Activated CD8-positive, alpha-beta memory T cell treated with anti-CD3 and anti-CD28 coated beads, Interleukin-2, amount 50 U/mL, for 24 hours (primary cell): ENCODE data around the gene TSPEAR.

Source experiments
- DNase-seq: peaks from one replicate; pipeline ENCODE4 v3.0.0-alpha.2; 2020; ENCODE audit errors: extremely low read depth

The TSPEAR gene

DNA sequence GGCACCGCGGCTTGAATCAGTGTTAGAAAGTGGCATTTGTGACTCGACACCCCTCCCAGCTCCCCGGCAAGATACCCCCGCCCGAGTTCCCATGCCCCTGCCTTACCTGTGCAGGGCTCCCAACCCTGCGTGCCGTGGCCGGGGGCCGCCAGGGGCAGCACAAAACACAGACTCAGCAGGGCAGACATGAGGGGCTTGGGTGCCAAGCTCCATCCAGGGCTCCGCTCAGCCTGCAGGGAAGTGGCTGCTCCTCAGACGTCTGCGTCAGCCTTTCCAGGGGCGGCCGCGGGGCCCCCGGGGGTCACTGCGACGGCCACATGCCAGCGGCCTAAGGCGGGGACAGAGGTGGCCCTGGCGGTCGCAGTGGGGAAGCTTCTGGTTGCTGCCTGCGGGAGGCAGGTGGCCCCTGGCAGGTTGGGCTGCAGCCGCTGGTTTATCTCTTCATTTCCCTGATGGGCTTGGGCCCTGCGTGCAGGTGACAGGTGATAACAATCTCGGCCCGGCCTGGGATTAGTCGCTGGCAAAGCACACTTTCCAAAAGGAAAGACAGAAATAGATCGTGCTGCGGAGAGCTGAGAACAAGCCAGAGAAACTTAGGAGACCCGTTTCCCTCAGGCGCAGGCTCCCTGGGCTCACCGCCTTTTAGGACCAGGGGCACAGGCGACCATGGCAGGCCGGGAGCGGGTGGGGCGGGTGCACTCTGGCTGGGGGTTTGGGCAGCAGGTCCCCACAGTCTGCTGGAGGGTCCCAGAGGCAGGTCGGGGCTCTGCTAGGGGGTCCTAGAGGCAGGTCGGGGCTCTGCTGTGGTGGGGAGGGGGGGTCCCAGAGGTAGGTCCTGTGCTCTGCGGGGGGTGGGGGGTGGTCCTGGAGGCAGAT lies at the start of gene TSPEAR:
TSPEAR (minus strand) TSS at position 246 of the 876 bp plus-strand sequence; CDS start at position 188, 58 bp downstream.
- DNase-seq = no peak

DNA sequence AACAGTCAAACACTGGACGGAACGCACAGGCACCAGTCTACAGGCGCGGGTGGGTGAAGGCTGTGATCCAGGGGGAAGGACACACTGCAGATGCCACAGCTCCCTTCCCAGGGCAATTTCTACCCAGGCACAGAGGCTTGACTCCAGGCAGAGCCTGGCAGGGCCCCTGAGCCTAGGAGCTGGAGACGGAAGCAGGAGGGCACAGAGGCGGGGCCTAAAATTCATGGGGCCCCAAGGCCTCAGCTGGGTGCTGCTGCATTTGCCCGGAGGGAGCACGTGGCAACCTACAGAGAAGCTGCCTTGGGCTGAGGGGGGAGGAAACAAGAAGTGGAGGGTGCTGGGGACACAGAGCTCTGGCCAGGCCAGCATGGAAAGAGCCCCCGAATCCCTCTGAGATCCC lies 49.0 kb upstream of the TSPEAR start:
- DNase-seq = no peak

DNA sequence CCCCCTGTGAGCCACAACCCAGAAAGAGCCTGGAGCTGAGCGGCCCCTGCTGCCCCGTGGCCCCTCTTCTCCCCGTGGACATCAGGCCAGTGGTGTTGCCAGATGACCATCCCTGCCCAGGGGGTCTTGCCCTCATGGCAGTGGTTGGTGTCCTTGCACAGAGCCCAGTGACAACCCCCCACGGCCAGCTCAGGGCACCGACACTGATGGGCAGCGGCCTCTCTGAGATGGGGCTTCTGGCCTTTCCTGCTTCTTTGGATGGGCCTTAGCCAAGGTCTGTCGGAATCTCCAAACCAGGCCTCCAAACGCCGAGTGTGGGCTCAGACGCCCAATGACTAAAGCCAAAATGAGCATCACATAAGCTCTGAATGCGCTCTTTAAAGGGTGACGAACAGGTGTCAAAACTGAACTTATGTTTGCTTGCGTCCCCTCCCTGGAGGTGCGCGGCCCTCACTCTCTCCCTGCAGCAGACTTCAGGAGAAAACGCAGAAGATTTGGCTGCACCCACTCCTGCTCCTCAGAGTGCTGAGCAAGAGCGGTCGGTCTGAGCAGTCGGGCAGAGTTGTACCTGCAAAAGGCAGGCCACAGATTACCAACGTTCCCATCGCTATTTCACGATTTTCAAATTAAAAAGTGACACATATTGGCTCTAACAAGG lies 48.4 kb upstream of the TSPEAR start:
- no peak for DNase-seq

DNA sequence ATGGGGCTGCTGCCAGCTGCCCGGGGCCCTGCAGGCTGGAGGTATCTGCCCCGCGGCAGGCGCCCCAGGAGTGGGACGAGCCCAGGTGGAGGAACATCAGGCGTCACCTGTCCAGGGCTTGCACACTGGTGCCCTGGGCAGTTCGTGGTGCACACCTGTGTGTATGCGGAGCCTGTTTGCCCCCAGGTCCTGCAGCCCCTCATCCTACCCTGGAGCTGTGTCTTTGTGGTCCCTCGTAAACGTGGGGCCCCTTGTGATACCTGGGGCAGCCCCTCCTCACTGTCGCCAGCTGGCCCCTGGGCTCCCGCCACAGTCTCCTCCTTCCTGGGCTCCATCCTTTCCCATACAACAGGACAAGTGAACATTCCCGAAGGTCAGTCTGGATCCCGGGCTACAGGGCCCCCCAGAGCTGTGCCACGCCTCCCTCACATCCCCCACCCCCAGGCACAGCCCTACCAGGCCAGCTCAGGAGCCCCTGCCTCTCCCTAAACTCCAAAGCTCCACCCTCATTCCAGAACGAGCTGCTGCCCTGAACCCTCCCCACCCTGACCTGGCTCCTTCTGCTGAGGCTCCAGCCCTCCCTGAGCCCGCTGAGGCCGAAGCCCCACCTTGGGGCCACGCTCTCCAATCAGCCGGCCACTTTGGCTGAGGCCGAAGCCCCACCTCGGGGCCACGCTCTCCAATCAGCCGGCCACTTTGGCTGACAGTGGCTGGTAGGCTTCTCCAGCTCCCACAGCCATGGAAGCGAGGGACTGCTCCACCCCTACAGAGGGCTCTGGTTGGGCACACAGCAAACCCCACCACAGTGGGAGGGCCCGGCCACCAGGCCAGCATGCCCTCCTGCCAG lies 47.6 kb upstream of the TSPEAR start:
- no peak for DNase-seq

DNA sequence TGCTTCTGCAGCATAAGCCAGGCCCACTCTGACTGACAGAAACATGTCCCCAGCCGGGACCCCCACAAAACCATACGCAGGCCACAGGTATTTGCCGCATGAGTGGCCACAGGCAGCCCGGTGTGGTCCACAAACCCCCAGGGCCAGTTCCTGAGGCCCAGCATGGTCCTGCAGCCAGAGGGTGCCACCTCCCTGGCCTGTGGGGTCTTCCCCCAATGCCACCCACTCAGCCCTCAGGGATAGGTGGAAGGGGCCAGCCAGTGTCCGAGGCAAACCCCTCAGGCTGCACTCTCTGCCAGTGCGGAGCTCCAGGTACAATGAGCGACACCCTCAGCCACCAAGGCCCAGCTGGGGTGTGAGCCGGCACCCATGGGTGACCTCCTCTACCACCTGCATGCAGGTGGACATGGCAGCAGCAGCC lies 46.8 kb upstream of the TSPEAR start:
- no peak for DNase-seq

DNA sequence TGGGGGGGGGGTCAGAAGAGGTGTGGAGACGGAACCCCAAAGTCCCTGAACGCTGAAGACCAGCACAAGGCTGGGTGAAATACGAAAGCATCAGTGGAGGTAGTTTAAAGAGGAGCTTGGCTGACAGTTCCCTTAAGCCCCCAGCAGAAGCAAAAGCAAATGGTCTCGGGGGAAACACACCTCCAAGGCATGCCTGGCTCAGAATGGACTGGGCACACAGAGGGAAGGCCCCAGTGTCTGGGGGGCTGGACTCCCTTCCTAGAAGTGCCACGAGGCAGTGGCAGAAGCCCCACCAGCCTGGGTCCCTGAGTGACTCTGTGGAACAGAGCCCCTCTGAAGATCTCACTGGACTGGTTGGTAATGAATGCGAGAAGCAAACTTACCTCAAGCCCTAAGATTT lies 46.4 kb upstream of the TSPEAR start:
- no peak for DNase-seq

DNA sequence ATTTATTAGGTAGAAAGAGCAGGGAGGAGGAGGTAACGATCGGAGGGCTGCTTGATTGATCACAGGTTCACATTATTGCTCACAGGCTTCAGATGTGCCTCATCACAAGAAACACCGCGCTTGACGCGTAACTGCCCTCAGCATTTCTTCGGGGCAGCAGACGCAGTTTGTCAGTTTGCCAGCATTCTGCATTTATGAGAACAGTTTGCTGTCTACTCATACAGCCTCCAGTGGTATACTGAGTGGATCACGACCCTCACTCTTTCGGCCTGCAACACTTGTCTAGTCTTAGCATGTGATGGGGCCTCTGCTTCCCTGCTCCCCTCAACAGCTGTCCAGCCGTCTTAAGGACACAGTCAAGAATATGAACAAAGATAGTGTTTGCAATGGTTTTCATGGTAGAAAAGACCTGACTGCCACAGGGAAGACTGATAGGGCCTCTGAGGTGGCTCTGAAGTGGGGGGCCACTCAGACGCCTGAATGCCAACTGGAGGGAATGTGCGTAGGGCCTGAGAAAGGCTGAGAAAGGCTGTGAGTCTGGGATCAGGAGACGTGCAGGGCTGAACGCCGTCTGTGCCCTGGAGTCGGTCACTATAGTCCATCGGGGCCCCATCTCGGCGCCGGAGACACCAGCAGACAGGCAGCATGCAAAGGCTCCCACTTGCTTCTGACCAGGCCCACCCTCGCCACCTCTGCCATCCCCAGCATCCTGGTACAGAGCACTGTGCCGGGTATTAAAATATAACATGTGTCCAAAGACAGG lies 45.2 kb upstream of the TSPEAR start:
- DNase-seq = no peak

DNA sequence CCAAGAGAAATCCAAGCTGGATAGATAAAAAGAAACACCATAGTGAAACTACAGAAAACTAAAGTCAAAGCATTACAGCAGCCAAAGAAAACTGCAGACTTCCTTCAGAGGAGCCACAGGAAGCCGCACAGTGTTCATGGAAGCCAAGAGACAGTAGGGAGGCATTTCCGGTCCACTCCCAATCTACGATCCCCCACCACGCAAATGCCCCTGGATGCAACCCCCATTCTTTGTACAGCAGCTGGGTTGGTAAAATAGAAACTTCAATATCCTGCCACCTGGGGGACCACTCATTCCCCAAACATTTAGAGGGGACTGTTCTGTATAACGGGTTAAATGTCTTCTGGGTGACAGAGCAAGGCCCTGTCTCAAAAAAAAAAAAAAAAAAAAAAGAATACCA lies 43.9 kb upstream of the TSPEAR start:
- DNase-seq = no peak

DNA sequence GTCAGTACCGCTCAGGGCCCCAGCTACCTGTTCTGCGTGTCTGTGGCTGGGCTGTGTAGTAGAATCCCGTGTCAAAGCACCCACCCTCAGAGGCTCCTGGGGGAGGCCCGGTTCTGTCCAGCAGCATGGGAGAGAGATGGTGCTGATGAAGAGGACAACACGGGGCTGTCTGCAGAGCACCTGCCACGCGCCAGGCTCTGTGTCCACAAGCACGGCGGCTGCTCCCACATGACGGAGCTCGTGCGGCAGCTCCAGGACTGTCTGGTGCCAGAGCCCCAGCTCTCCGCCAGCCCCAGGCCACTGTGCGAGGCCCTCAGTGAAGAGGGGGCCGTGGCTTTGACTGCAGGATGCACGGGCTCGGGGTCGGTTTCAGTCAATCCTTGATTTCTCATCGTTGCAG lies 42.0 kb upstream of the TSPEAR start:
- DNase-seq = no peak

DNA sequence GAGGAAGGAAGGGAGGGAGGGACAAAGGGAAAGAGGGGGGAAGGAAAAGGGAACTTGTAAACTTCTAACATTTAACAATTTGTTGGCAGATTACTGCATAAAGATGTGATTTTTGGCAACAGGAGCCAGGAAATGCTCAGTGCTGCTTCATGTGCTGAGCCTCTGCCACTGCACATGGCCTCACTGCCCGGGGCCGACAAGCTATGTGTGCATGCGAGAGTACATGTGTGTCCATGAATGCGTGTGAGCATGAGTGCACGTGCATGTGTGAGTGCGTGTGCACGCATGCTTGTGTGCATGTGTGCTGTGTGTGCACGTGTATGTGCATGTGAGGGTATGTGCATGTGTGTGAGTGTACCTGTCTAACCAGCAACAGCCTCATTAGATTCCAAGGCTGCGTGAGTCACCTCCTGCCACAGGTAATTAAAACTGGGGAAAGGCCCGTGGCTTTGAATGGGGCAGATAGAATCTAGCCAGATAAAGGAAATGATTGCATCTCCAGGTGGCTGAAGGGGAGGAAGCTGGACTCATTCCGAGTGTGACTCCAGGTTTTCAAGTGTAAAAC lies 41.4 kb upstream of the TSPEAR start:
- DNase-seq = no peak

DNA sequence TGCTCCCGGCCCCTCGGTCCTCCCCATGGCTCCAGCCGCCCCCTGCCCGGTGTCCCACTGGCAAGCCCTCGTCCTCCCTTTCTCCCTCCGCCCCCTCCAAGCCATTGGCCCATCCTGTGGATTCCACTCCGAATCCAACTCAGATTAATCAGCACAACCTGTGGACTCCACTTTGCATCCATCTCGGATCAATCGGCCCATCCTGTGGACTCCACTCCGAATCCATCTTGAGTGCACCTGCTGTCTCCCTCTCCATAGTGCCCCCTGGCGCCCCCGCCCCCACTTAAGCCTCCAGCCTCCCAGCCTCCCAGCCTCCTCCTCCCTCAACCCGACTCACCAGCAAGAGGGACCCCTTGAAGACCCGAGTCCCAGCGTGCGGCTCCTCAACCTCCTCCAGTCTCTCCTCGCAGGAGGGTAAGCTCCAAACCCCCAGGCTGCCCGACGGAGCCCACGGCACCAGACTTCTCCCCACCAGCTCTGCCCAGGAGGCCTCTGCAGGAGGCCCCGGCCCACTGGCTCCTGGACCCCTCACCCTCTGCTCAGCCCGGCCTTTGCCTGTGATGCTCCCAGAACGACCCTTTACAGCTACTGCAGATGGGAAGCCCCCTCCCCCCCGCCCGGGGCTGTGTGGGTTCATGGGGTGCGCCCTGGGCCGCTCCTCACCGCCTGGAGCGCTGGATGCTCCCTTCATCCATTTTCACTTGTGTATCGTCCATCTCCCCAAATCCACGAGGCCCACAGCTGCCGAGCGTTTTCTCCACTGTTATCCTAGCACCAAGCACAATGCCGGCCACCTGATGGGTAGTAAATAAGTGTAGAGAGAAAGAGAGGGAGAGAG lies 40.6 kb upstream of the TSPEAR start:
- DNase-seq = no peak

DNA sequence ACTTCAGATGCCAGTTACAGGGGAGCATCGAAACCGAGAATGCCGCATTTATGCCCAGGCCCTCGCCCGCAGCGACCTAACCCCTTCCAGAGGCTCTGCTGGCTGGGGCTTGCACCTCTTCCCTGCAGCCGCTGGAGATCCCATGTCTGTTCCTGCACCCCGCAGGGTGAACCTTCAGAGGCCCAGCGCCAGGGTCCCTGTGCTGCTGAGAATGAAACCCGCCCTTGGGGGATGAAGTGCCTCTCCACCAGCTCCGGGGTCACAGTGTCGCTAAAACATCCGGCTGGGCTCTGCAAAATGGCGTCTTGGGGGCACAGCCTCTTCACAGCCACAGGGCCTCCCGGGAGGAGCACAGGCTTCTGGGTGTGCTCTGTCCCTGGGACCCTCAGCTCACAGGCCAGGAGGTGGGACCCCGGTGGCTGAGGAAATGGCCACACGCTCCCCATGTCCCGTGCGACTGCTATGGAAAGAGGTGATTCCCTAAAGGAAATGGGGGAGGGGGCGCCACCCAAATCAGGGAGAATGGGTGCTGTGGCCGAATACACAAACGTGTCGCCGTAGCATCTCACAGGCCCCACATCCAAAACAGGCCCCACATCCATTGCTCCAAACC lies 39.9 kb upstream of the TSPEAR start:
- DNase-seq = no peak

DNA sequence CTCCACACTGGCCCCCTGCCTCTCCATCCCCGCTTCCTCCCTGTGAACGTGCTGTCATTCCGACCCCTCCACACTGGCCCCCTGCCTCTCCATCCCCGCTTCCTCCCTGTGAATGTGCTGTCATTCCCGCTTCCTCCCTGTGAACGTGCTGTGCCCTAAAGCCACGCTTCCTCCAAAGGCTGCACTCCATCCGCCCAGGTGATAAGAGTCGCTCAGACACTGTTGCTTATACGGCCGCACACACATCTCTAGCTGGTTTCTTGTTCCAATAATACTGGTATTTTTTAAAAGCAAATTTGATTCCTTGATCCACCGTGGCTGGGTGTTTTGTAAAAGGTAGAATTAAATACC lies 39.3 kb upstream of the TSPEAR start:
- DNase-seq = no peak

DNA sequence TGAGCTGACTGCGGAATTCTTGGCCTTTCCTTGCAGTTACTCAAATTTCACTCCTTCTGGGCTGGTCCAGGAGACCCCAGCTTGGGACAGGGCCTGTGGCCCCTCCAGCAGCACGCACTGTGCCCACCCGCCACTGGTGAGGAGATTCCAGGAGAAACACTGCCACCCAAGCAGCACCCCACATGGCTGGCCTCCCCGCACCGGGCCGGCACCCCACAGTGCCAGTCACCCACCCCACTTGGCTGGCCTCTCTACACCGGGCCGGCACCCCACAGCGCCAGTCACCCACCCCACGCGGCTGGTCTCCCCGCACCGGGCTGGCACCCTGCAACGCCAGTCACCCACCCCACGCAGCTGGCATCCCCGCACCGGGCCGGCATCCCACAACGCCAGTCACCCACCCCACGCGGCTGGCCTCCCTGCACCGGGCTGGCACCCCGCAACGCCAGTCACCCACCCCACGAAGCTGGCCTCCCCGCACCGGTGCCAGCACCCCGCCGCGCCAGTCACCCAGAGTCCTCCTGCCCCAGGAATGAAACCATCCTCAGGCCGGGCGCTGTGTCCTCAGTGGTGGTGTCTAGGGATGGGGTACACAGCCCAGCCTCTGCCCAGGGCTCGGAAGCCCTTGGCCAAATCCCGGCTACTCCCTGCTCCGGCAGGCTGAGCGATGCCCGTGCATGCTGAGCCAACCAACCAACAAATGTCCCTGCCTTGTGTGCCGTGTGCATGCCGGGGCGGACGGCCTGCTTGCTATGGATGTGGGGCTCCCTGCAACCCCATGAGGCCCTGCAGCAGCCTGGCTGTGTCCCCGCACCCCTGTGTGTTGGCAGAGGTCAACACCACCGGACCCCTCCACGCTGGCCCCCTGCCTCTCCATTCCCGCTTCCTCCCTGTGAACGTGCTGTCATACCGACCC lies 38.6 kb upstream of the TSPEAR start:
- no peak for DNase-seq

DNA sequence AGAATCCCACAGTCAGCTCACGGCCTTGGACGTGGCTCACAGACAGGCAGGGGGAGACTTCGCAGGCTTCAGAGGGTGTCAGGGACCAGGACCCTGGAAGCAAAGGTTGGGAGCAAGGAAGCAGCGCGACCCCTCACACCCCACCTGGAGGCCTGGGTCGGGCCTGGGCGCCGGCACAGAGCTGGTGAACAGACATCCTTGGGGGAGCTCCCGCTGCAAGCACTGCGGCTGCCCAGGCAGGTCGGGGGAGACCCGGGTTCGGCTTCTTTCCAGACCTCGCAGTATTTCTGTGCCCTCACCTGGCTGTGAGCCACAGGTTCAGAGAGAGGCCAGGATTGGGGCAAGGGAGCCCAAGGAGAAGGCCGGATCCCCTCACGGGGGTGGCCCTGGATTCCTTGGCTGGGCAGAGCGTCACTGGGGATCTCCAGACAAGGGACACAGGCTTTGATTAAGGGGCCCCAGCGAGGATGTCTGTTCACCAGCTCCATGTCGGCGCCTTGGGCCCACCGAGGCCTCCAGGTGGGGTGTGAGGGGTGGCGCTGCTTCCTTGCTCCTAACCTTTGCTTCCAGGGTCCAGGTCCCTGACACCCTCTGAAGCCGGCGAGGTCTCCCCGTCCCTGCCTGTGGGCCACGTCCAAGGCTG lies 37.9 kb upstream of the TSPEAR start:
- DNase-seq = no peak

DNA sequence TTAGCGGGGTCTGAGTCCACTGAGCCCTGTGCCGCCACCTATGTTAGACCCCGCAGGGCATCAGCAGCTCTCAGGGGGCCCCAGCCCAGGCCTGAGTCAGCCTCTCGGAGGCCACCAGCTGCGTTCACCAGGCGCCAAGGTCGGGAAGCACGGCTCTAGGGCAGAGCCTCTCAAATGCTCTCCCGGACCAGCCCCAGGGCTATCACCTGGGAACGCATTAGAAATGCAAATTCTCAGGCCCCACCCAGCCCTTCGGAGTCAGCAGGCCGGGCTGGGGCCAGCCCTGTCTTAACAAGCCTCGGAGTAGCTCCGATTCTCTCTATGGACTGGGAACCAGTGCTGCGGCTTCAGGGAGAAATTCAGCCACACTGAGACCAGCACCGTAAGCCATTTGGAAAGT lies 37.2 kb upstream of the TSPEAR start:
- DNase-seq = no peak

DNA sequence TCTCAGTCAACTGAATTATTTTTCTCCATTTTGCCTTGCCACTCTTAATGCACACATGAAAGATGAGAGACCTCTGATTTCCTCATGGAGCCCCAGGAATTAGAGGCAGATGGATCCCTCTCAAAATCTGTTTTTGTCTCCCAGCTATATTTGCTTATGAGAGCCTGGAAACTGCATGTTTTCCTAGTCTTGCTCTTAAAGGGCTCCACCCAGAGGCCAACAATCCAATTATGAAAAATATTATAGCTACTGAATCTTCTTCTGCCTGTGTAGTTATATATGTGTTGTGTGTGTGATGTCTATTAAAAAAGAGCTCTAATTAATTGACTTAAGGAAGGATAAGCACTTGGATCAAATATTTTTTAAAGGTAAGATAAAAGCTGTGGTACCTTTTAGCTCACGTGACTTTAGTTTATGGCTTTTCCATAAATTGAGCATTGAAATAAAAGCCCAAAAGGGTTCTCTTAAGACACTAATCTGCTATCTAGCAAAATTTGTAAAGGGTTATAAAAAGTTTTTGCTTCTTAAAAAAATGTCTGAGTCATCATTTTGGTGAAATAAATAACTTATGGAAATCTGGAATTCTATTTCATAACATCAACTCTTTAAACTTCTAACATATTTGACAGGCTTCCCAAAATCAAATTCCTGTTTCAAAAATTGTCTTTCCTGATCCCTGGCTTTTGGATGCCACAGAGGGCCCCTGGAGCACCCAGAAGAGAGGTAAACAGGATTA lies 31.2 kb upstream of the TSPEAR start:
- DNase-seq = no peak

DNA sequence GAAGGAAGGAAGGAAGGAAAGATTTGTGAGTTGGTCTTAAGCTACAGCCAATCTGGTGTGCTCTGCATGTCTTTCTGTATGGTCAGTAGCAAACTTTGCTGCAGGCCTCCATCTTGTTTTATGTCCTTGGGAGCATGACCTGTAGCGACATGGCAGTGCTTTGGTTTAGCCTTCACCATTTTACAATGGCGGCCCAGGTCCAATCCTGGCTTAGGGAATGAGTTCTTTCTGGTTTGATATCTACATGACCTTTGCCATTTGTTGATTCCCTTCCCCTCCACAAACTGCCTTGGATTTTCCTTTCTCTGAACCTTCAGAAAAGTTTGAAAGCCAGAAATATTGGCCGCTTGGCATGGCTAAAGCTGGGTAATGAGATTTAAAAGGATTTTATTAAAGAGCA lies 30.5 kb upstream of the TSPEAR start:
- DNase-seq = no peak
